Activated T-cell treated with anti-CD3 and anti-CD28 coated beads for 48 hours (primary cell): ENCODE data around the gene SYNGR3.

Source experiments
- DNase-seq: peaks from one replicate; pipeline ENCODE4 v3.0.0-alpha.2; 2020; ENCODE audit warnings: low read depth

Gene SYNGR3

DNA sequence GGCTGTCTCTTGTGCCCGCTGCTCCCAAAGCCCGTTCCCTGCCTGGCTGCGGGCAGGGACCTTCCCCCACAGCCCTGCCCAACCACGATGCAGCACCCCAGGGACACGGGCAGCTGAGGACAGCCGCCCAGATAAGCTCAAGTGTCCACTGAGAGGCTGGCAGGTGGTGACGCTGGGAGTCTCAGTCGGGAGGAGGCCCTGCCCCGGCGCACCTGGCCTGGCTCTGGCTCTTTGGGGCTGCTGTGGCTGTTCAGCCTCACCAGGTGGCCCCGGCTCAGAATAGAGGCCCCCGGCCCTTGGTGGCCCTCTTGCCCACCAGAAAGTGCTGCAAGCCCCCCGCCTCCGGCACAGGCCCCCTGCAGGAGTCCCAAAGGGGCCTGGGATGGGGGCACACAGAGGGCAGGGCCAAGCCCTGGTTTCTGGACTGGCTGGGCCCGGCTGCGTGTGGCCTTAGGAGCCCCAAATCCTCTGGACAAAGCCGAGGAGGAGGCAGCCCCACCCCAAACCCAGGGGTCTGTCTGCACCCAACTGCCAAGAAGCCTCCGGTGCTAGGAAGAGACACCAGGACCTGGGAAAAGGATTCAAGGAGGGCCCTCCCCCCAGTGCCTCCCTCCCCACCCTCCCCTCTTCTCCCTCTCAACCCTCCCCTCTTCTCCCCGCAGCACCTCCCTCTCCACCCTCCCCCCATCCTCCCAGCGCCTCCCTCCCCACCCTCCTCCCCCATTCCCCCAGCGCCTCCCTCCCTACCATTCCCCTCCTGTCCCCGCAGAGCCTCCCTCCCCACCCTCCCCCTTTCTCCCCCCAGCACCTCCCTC, 52.6 kb downstream of the SYNGR3 start:
- DNase-seq, result no peak

DNA sequence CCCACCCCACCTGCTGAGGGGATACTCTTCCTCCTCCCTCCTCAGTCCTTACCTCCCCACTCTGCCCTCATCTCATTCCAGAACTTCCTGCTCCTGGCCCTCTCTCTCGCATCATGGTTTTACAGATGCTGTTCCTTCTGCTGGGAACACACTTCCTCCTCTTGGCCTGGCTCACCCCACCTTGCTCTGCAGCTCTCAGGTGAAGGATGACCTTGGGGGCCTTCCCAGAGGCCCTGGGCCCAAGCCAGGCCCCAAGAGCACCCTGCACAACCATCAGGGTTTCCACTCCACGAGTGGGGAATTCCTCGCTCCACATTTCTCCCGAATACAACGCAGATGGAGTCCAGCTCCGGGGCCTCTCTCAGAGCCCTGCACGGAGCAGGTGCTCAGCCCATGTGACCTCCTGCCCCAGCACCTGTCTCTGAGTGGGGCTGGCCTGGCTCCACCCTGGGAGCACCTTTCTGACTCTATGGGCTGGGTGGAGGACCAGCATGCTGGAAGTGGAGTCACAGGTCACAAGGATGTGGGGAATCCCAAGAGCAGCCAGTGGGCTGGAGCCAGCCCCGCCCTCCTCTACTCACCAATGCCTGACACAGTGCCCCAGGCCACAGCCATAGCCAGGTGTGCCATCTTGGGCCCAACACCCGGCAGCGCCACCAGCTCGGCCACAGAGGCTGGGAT, 53.4 kb downstream of the SYNGR3 start:
- no peak for DNase-seq
